Keratinocyte (primary cell): ENCODE data around the gene ADGRD1.

Experiments used
- CTCF ChIP-seq, 3 experiments: IDR thresholded peaks in 1 of 3; conservative IDR thresholded peaks in 1 of 3; optimal IDR thresholded peaks in 1 of 3; 2 replicates in 2 of 3; 3 replicates in 1 of 3; pipeline versions ENCODE3 to v1.5.1; 2011; ENCODE audit warnings: low read length in 3 of 3, mild to moderate bottlenecking in 3 of 3, moderate library complexity in 2 of 3, control low read depth in 1 of 3, inconsistent platforms in 1 of 3; ENCODE audit not compliant: insufficient read depth in 2 of 3; ENCODE audit errors: extremely low read depth in 1 of 3
- EZH2 ChIP-seq: IDR thresholded peaks from one replicate; pipeline ENCODE4 v1.6.1; 2012; ENCODE audit warnings: inconsistent platforms, mild to moderate bottlenecking, low read length, moderate library complexity

DNA sequence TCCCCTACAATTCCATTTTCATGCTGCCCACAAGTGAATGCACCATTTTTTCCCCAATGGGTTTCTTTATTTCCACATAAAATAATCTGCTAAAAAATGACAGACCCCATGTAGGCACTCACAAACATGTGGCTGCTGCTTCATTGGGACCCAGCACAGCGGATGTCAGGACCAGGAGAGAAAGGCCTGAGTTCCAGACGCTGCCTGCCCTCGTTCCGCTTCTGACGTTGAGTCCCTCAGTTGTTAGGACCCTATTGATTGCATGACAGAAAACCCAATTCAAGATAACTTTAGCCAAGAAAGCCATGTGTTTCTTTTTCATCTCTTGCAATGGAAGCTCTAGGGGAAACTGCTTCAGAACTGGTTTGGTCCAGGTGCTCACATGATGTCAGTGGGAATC lies 34.6 kb downstream of the ADGRD1 start:
- TF ChIP-seq CTCF (optimal IDR thresholded peaks at IDR 0.05 in 1 of 3, IDR thresholded peaks at IDR 0.05 in 1 of 3, conservative IDR thresholded peaks at IDR 0.05 in 1 of 3; ENCODE audit: extremely low read depth in 1 of 3, insufficient read depth in 2 of 3, low read length in 3 of 3): no peak
- TF ChIP-seq EZH2: no peak
